WTC11 (cell line): Measurements from ENCODE around the gene INO80B. TPM values are rescaled to one million over a fixed set of nuclear protein-coding genes. Genes with fewer than 3 reads are reported as not detected.

Experiments
- ATAC-seq: fragments of 200-7000 bp; cut with Tn5 transposase; 2 replicates; pipeline ENCODE4 v1.10.0; 2021; ENCODE audit warnings: mild to moderate bottlenecking, moderate library complexity
- CTCF ChIA-PET: fragments of 300-600 bp; sonication (Branson Sonifier 250); formaldehyde crosslinking; loops from one replicate; lab custom pipeline; 2021; ENCODE audit warnings: antibody characterized with exemption; lab: Charles Lee
- POLR2A ChIA-PET: fragments of 350-600 bp; sonication (Branson Sonifier 250); formaldehyde crosslinking; loops from one replicate; lab custom pipeline; 2021; ENCODE audit warnings: antibody characterized with exemption; lab: Charles Lee
- DNase-seq: peaks from one replicate; pipeline ENCODE4 v3.0.0; 2021; ENCODE audit warnings: low spot score
- H3K27ac Mint-ChIP-seq: 2 replicates; pipeline ENCODE4 v1.8.0; 2021; ENCODE audit warnings: mixed read lengths
- H3K27me3 Mint-ChIP-seq: 2 replicates; pipeline ENCODE4 v1.8.0; 2021; ENCODE audit warnings: low read depth, mild to moderate bottlenecking, moderate library complexity, mixed read lengths
- H3K36me3 Mint-ChIP-seq: 2 replicates; pipeline ENCODE4 v1.8.0; 2021; ENCODE audit warnings: mixed read lengths
- H3K4me1 Mint-ChIP-seq: 2 replicates; pipeline ENCODE4 v1.8.0; 2022; ENCODE audit warnings: mixed read lengths
- H3K4me3 Mint-ChIP-seq: 2 replicates; pipeline ENCODE4 v1.8.0; 2021; ENCODE audit warnings: mild to moderate bottlenecking, moderate library complexity, mixed read lengths
- H3K9me3 Mint-ChIP-seq: 2 replicates; pipeline ENCODE4 v1.8.0; 2021; ENCODE audit warnings: mixed read lengths
- ATF3 ChIP-seq: sonication (generic); formaldehyde crosslinking; conservative IDR thresholded peaks from 2 replicates; pipeline ENCODE4 v1.8.1; 2022; ENCODE audit warnings: mild to moderate bottlenecking, missing genetic modification reagents
- CBFB ChIP-seq: sonication (generic); formaldehyde crosslinking; IDR thresholded peaks from 2 replicates; pipeline ENCODE4 v1.8.1; 2022; ENCODE audit warnings: mild to moderate bottlenecking, low read depth, missing genetic modification reagents
- CREB1 ChIP-seq: sonication (generic); formaldehyde crosslinking; IDR thresholded peaks from 2 replicates; pipeline ENCODE4 v1.8.0; 2023; ENCODE audit warnings: mild to moderate bottlenecking, missing genetic modification reagents
- ELF4 ChIP-seq: sonication (generic); formaldehyde crosslinking; IDR thresholded peaks from 2 replicates; pipeline ENCODE4 v1.8.1; 2022; ENCODE audit warnings: low read depth, mild to moderate bottlenecking, moderate library complexity, missing genetic modification reagents
- ETV6 ChIP-seq: sonication (generic); formaldehyde crosslinking; IDR thresholded peaks from 2 replicates; pipeline ENCODE4 v1.8.1; 2022; ENCODE audit warnings: mild to moderate bottlenecking, missing genetic modification reagents
- FOXP1 ChIP-seq: sonication (generic); formaldehyde crosslinking; IDR thresholded peaks from 2 replicates; pipeline ENCODE4 v1.8.0; 2022; ENCODE audit warnings: missing genetic modification reagents, mild to moderate bottlenecking, moderate library complexity, borderline replicate concordance
- JAZF1 ChIP-seq: fragments of 250-450 bp; sonication (Bioruptor Pico); IDR thresholded peaks from 2 replicates; pipeline ENCODE4 v1.9.0; 2021; ENCODE audit warnings: moderate library complexity, mild to moderate bottlenecking, inconsistent platforms
- JUN ChIP-seq: sonication (generic); formaldehyde crosslinking; IDR thresholded peaks from 2 replicates; pipeline ENCODE4 v1.8.0; 2023; ENCODE audit warnings: mild to moderate bottlenecking, missing genetic modification reagents
- MXD4 ChIP-seq: fragments of 250-450 bp; sonication (Bioruptor Pico); IDR thresholded peaks from 2 replicates; pipeline ENCODE4 v1.8.0; 2021; ENCODE audit warnings: mild to moderate bottlenecking, moderate library complexity, borderline replicate concordance
- NFATC4 ChIP-seq: fragments of 250-450 bp; sonication (Bioruptor Pico); IDR thresholded peaks from 2 replicates; pipeline ENCODE4 v1.9.0; 2021; ENCODE audit warnings: mild to moderate bottlenecking
- NFE2L1 ChIP-seq: sonication (generic); formaldehyde crosslinking; IDR thresholded peaks from 2 replicates; pipeline ENCODE4 v1.8.1; 2023; ENCODE audit warnings: missing genetic modification reagents
- NR3C1 ChIP-seq: sonication (generic); formaldehyde crosslinking; conservative IDR thresholded peaks from 2 replicates; pipeline ENCODE4 v1.8.1; 2023; ENCODE audit warnings: low read depth, mild to moderate bottlenecking, missing genetic modification reagents
- TCF7 ChIP-seq: sonication (generic); formaldehyde crosslinking; IDR thresholded peaks from 2 replicates; pipeline ENCODE4 v1.8.0; 2022; ENCODE audit warnings: mild to moderate bottlenecking, low read depth, missing genetic modification reagents, moderate library complexity
- TEAD4 ChIP-seq: sonication (generic); formaldehyde crosslinking; IDR thresholded peaks from 2 replicates; pipeline ENCODE4 v1.8.0; 2022; ENCODE audit warnings: mild to moderate bottlenecking, missing genetic modification reagents
- USF1 ChIP-seq: sonication (generic); formaldehyde crosslinking; IDR thresholded peaks from 2 replicates; pipeline ENCODE4 v1.8.0; 2022; ENCODE audit warnings: mild to moderate bottlenecking, missing genetic modification reagents
- ZNF232 ChIP-seq: sonication (generic); formaldehyde crosslinking; IDR thresholded peaks from 2 replicates; pipeline ENCODE4 v1.8.0; 2022; ENCODE audit warnings: mild to moderate bottlenecking, missing genetic modification reagents
- ZNF317 ChIP-seq: sonication (generic); formaldehyde crosslinking; IDR thresholded peaks from 2 replicates; pipeline ENCODE4 v1.8.1; 2023; ENCODE audit warnings: low read depth, mild to moderate bottlenecking, moderate library complexity, missing genetic modification reagents, borderline replicate concordance
- ZNF671 ChIP-seq: fragments of 250-450 bp; sonication (Bioruptor Pico); IDR thresholded peaks from 2 replicates; pipeline ENCODE4 v1.8.0; 2021; ENCODE audit warnings: mild to moderate bottlenecking
- total RNA-seq: library from RNA; stranded (reverse); gene quantifications from 3 replicates; pipeline ENCODE4 v1.2.3, GENCODE V29; 2021
- TF ChIP-seq, protein P1 (sequence below): sonication (generic); formaldehyde crosslinking; IDR thresholded peaks from 2 replicates; pipeline ENCODE4 v1.8.0; 2023; ENCODE audit warnings: mild to moderate bottlenecking, missing genetic modification reagents
- TF ChIP-seq, protein P2 (sequence below): sonication (generic); formaldehyde crosslinking; IDR thresholded peaks from 2 replicates; pipeline ENCODE4 v1.8.0; 2022; ENCODE audit warnings: mild to moderate bottlenecking, missing genetic modification reagents
- TF ChIP-seq, protein P3 (sequence below): fragments of 250-450 bp; sonication (Bioruptor Pico); IDR thresholded peaks from 2 replicates; pipeline ENCODE4 v1.9.0; 2021; ENCODE audit warnings: moderate library complexity, mild to moderate bottlenecking, inconsistent platforms, borderline replicate concordance
- TF ChIP-seq, protein P4 (sequence below): fragments of 250-450 bp; sonication (Bioruptor Pico); IDR thresholded peaks from 2 replicates; pipeline ENCODE4 v2.1.2; 2022; ENCODE audit warnings: mild to moderate bottlenecking, moderate library complexity
- TF ChIP-seq, protein P5 (sequence below): sonication (generic); formaldehyde crosslinking; IDR thresholded peaks from 2 replicates; pipeline ENCODE4 v1.8.1; 2023; ENCODE audit warnings: mild to moderate bottlenecking, moderate library complexity, missing genetic modification reagents

Gene INO80B
- total RNA-seq, 1 experiment from 2014 or later: 20.2 TPM

DNA sequence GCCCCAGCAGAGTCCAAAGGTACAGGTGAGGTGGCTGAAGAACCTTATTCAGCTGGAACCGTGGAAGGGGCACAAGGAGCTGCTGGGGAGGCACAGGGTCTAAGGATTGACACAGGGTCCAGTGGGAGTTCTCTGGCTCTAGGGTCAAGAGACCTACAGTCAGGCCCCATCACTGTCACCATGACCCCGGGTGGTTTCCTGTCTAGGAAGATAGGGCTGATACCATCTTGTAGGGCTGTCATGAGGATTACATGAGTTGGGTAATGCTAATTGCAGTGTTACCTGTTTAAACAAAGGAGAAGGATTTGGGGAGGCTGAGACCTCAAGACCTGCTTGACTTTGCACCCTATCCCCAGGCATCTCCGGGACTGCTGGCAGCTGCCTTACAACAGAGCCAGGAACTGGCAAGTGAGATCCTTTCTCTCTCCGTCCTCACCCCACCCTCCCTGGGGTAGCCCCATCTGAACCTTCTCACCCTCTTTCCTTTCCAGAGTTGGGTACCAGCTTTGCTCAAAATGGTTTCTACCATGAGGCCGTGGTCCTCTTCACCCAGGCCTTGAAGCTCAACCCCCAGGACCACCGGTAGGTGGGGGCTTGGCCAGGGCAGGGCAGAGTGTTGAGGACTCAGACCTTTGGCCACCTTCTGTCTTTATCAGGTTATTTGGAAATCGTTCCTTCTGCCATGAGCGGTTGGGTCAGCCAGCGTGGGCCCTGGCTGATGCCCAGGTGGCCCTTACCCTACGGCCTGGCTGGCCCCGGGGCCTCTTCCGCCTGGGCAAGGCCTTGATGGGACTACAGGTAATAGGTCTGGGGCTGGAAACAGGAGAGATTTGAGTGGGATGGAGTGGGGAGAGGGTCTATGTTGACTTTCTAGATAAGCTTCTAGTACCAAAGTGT, 37.0 kb downstream of the INO80B start (continued):
- no peak for TF ChIP-seq ZNF232 (CRISPR knock-in tag)
- TF ChIP-seq CBFB (CRISPR knock-in tag): no peak
- no peak for TF ChIP-seq ATF3 (CRISPR knock-in tag)
- TF ChIP-seq NFATC4 (CRISPR knock-in tag): no peak

DNA sequence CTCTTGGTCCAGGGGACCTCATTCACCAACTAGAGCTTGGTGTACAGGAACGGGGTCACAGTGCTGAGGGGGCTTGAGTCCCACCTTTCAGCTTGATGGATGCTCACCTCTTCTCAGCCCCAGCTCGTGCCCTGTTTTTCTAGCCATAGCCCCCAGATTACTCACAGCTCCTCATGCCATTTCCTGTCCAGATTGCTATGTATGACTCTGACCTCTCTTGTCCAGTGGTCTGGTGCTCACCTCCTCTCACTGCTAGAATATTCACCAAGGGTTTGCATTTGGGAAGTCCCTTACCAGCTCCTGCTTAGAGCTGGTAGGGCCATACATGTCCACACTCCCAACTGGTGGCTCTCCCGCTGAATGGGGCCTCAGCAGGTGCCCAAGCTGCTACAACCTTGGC, 38.7 kb downstream of the INO80B start:
- Mint-ChIP-seq H3K36me3 (peaks cover 39% of the 10 kb centered on the region), H3K27ac (no peak overlapping the region), H3K9me3 (no peaks in the 10 kb centered on the region), H3K27me3 (peaks cover 44% of the 10 kb centered on the region), H3K4me3 (no peak overlapping the region), H3K4me1 (peaks cover 12% of the 10 kb centered on the region)
- TF ChIP-seq, protein P1, sequence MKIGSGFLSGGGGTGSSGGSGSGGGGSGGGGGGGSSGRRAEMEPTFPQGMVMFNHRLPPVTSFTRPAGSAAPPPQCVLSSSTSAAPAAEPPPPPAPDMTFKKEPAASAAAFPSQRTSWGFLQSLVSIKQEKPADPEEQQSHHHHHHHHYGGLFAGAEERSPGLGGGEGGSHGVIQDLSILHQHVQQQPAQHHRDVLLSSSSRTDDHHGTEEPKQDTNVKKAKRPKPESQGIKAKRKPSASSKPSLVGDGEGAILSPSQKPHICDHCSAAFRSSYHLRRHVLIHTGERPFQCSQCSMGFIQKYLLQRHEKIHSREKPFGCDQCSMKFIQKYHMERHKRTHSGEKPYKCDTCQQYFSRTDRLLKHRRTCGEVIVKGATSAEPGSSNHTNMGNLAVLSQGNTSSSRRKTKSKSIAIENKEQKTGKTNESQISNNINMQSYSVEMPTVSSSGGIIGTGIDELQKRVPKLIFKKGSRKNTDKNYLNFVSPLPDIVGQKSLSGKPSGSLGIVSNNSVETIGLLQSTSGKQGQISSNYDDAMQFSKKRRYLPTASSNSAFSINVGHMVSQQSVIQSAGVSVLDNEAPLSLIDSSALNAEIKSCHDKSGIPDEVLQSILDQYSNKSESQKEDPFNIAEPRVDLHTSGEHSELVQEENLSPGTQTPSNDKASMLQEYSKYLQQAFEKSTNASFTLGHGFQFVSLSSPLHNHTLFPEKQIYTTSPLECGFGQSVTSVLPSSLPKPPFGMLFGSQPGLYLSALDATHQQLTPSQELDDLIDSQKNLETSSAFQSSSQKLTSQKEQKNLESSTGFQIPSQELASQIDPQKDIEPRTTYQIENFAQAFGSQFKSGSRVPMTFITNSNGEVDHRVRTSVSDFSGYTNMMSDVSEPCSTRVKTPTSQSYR: no peak
- TF ChIP-seq TEAD4 (CRISPR knock-in tag) (no peak), ZNF671 (CRISPR knock-in tag) (no peak), NR3C1 (CRISPR knock-in tag) (no peak), FOXP1 (CRISPR knock-in tag) (no peak), ZNF317 (CRISPR knock-in tag) (no peak), ELF4 (CRISPR knock-in tag) (no peak), CREB1 (CRISPR knock-in tag) (no peak), JUN (CRISPR knock-in tag) (no peak), USF1 (no peak), NFE2L1 (CRISPR knock-in tag) (no peak), MXD4 (no peak), ETV6 (no peak), JAZF1 (CRISPR knock-in tag) (no peak), TCF7 (CRISPR knock-in tag) (no peak)
- TF ChIP-seq, protein P2, sequence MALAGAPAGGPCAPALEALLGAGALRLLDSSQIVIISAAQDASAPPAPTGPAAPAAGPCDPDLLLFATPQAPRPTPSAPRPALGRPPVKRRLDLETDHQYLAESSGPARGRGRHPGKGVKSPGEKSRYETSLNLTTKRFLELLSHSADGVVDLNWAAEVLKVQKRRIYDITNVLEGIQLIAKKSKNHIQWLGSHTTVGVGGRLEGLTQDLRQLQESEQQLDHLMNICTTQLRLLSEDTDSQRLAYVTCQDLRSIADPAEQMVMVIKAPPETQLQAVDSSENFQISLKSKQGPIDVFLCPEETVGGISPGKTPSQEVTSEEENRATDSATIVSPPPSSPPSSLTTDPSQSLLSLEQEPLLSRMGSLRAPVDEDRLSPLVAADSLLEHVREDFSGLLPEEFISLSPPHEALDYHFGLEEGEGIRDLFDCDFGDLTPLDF (CRISPR knock-in tag): no peak
- TF ChIP-seq, protein P3, sequence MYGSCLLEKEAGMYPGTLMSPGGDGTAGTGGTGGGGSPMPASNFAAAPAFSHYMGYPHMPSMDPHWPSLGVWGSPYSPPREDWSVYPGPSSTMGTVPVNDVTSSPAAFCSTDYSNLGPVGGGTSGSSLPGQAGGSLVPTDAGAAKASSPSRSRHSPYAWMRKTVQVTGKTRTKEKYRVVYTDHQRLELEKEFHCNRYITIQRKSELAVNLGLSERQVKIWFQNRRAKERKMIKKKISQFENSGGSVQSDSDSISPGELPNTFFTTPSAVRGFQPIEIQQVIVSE (CRISPR knock-in tag): no peak
- TF ChIP-seq, protein P4, sequence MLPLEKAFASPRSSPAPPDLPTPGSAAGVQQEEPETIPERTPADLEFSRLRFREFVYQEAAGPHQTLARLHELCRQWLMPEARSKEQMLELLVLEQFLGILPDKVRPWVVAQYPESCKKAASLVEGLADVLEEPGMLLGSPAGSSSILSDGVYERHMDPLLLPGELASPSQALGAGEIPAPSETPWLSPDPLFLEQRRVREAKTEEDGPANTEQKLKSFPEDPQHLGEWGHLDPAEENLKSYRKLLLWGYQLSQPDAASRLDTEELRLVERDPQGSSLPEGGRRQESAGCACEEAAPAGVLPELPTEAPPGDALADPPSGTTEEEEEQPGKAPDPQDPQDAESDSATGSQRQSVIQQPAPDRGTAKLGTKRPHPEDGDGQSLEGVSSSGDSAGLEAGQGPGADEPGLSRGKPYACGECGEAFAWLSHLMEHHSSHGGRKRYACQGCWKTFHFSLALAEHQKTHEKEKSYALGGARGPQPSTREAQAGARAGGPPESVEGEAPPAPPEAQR (CRISPR knock-in tag): no peak
- TF ChIP-seq, protein P5, sequence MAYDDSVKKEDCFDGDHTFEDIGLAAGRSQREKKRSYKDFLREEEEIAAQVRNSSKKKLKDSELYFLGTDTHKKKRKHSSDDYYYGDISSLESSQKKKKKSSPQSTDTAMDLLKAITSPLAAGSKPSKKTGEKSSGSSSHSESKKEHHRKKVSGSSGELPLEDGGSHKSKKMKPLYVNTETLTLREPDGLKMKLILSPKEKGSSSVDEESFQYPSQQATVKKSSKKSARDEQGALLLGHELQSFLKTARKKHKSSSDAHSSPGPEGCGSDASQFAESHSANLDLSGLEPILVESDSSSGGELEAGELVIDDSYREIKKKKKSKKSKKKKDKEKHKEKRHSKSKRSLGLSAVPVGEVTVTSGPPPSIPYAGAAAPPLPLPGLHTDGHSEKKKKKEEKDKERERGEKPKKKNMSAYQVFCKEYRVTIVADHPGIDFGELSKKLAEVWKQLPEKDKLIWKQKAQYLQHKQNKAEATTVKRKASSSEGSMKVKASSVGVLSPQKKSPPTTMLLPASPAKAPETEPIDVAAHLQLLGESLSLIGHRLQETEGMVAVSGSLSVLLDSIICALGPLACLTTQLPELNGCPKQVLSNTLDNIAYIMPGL (CRISPR knock-in tag): no peak
- ChIA-PET CTCF (interaction anchor here (1.0 kb wide), 1 partner anchor 10 kb away, joined by 3 read pairs; the partner anchor contains the start of genes CCDC142 and TTC31), POLR2A (interaction anchor here (1.0 kb wide), 1 partner anchor 9 kb away, joined by 3 read pairs; no protein-coding TSS in a partner anchor)
- ATAC-seq: no peak
- DNase-seq: no peak
